Measurements from ENCODE around the gene GLG1. TPM values are rescaled to one million over a fixed set of nuclear protein-coding genes. Genes with fewer than 3 reads are reported as not detected.
"Not testable (repeated sequence)": the region's sequence is repeated elsewhere in the genome, so short reads cannot be mapped to it uniquely, and the experiment has no call there.

Gene GLG1
- total RNA-seq, 1 experiment from 2014 or later, result 65.2 TPM

DNA sequence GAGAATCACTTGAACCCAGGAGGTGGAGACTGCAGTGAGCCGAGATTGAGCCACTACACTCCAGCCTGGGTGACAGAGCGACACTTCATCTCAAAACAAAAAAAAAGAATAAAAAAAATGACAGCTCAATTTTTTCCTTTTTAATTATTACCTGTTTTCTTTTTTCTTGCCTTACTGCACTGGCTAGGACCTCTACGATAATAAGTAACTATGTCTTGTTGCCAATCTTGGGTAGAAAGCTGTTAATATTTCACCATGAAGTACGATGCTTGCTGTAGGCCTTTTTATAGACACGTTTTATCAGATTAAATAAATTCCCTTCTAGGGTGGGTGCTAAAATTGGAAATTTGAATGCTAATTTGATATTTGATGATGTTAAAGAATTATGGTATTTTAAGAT is 82.8 kb downstream of the GLG1 start:
- DNase-seq, result no peak
- Histone ChIP-seq H3K27me3 (ENCODE audit: low read length) (no peaks in the 10 kb centered on the region), H3K27ac (ENCODE audit: low read length) (no peak overlapping the region), H3K36me3 (ENCODE audit: insufficient read depth, low read length) (0 out of 2 replicates have a peak, but pooled peaks cover 3% of the 10 kb centered on the region), H3K79me2 (ENCODE audit: low read length) (peaks cover 38% of the 10 kb centered on the region), H3K4me3 (ENCODE audit: low read length) (no peak overlapping the region), H3K9ac (ENCODE audit: low read length) (no peak overlapping the region), H4K20me1 (ENCODE audit: insufficient read depth, low read depth, low read length) (no peaks in the 10 kb centered on the region), H2AFZ (ENCODE audit: low read length) (no peak overlapping the region), H3K9me3 (ENCODE audit: low read length) (no peaks in the 10 kb centered on the region), H3K9me2 (replicated peaks; ENCODE audit: insufficient read depth, low read length) (no peaks in the 10 kb centered on the region), H3K4me1 (ENCODE audit: low read length) (no peaks in the 10 kb centered on the region), H3K4me2 (ENCODE audit: low read depth, low read length, poor library complexity, severe bottlenecking) (no peak overlapping the region)

GRCh38 chr16:74523706-74524105 is 83.2 kb downstream of the GLG1 start:
- not testable (repeated sequence) for H2AFZ ChIP-seq (ENCODE audit: low read length); DNase-seq; H3K9me2 ChIP-seq (replicated peaks; ENCODE audit: insufficient read depth, low read length); H3K9ac ChIP-seq (ENCODE audit: low read length); H4K20me1 ChIP-seq (ENCODE audit: insufficient read depth, low read depth, low read length); H3K27me3 ChIP-seq (ENCODE audit: low read length); H3K27ac ChIP-seq (ENCODE audit: low read length); H3K4me1 ChIP-seq (ENCODE audit: low read length); H3K4me3 ChIP-seq (ENCODE audit: low read length); H3K9me3 ChIP-seq (ENCODE audit: low read length); H3K4me2 ChIP-seq (ENCODE audit: low read depth, low read length, poor library complexity, severe bottlenecking); H3K36me3 ChIP-seq (ENCODE audit: insufficient read depth, low read length)
- H3K79me2 ChIP-seq (ENCODE audit: low read length), result peaks cover 41% of the 10 kb centered on the region

DNA sequence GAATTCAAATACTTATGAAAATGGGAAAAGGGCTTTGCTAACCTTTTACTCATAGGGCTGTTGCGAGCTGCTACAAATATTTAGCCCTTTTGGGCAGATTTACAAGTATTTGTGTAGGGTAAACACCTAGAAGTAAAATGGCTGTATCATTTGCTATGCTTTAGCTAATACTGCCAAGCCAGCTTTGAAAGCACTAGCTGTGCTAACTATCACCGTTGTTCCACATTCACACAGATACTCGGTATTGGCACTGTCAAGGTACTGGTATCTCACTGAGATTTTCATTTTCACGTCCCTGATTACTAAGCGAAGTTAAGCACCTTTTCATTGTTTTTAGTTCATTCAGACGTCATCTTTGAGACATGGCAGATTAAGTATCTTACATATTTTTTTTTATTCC is 84.8 kb downstream of the GLG1 start:
- H3K9ac ChIP-seq (ENCODE audit: low read length), result no peak overlapping the region
- no peak overlapping the region for H3K4me2 ChIP-seq (ENCODE audit: low read depth, low read length, poor library complexity, severe bottlenecking)
- no peaks in the 10 kb centered on the region for H3K4me1 ChIP-seq (ENCODE audit: low read length)
- H3K36me3 ChIP-seq (ENCODE audit: insufficient read depth, low read length), result 0 out of 2 replicates have a peak, but pooled peaks cover 3% of the 10 kb centered on the region
- no peaks in the 10 kb centered on the region for H4K20me1 ChIP-seq (ENCODE audit: insufficient read depth, low read depth, low read length)
- H3K27me3 ChIP-seq (ENCODE audit: low read length), result no peaks in the 10 kb centered on the region
- H2AFZ ChIP-seq (ENCODE audit: low read length), result no peak overlapping the region
- no peak overlapping the region for H3K4me3 ChIP-seq (ENCODE audit: low read length)
- no peaks in the 10 kb centered on the region for H3K9me2 ChIP-seq (replicated peaks; ENCODE audit: insufficient read depth, low read length)
- H3K9me3 ChIP-seq (ENCODE audit: low read length), result no peaks in the 10 kb centered on the region
- no peak overlapping the region for H3K27ac ChIP-seq (ENCODE audit: low read length)
- no peak for DNase-seq
- peaks cover 55% of the 10 kb centered on the region for H3K79me2 ChIP-seq (ENCODE audit: low read length)

GRCh38 chr16:74521691-74522090 is 85.2 kb downstream of the GLG1 start:
- Histone ChIP-seq H3K4me3 (ENCODE audit: low read length) (no peak overlapping the region), H4K20me1 (ENCODE audit: insufficient read depth, low read depth, low read length) (no peaks in the 10 kb centered on the region), H3K9ac (ENCODE audit: low read length) (no peak overlapping the region), H3K79me2 (ENCODE audit: low read length) (peaks cover 58% of the 10 kb centered on the region), H3K27ac (ENCODE audit: low read length) (no peak overlapping the region), H3K4me1 (ENCODE audit: low read length) (no peaks in the 10 kb centered on the region), H2AFZ (ENCODE audit: low read length) (no peak overlapping the region), H3K9me3 (ENCODE audit: low read length) (no peaks in the 10 kb centered on the region), H3K4me2 (ENCODE audit: low read depth, low read length, poor library complexity, severe bottlenecking) (no peak overlapping the region), H3K27me3 (ENCODE audit: low read length) (no peaks in the 10 kb centered on the region), H3K9me2 (replicated peaks; ENCODE audit: insufficient read depth, low read length) (no peaks in the 10 kb centered on the region), H3K36me3 (ENCODE audit: insufficient read depth, low read length) (0 out of 2 replicates have a peak, but pooled peaks cover 3% of the 10 kb centered on the region)
- no peak for DNase-seq

DNA sequence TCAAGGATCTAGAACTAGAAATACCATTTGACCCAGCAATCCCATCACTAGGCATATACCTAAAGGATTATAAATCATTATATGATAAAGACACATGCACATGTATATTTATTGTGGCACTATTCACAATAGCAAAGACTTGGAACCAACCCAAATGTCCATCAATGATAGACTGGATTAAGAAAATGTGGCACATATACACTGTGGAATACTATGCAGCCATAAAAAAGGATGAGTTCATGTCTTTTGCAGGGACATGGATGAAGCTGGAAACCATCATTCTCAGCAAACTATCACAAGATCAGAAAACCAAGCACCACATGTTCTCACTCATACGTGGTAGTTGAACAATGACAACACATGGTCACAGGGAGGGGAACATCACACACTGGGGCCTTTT is 88.0 kb downstream of the GLG1 start:
- not testable (repeated sequence) for H3K4me2 ChIP-seq (ENCODE audit: low read depth, low read length, poor library complexity, severe bottlenecking); H4K20me1 ChIP-seq (ENCODE audit: insufficient read depth, low read depth, low read length); H3K9me2 ChIP-seq (replicated peaks; ENCODE audit: insufficient read depth, low read length); H3K9me3 ChIP-seq (ENCODE audit: low read length); H3K27me3 ChIP-seq (ENCODE audit: low read length); H3K27ac ChIP-seq (ENCODE audit: low read length); H2AFZ ChIP-seq (ENCODE audit: low read length); DNase-seq; H3K36me3 ChIP-seq (ENCODE audit: insufficient read depth, low read length); H3K9ac ChIP-seq (ENCODE audit: low read length); H3K4me3 ChIP-seq (ENCODE audit: low read length); H3K4me1 ChIP-seq (ENCODE audit: low read length)
- H3K79me2 ChIP-seq (ENCODE audit: low read length), result peaks cover 67% of the 10 kb centered on the region

- Histone ChIP-seq H3K27ac (ENCODE audit: low read length) (no peak overlapping the region), H3K9me3 (ENCODE audit: low read length) (no peaks in the 10 kb centered on the region), H3K4me1 (ENCODE audit: low read length) (peaks cover 2% of the 10 kb centered on the region), H3K27me3 (ENCODE audit: low read length) (no peaks in the 10 kb centered on the region), H3K9me2 (replicated peaks; ENCODE audit: insufficient read depth, low read length) (no peaks in the 10 kb centered on the region), H2AFZ (ENCODE audit: low read length) (no peak overlapping the region), H3K9ac (ENCODE audit: low read length) (no peak overlapping the region), H3K36me3 (ENCODE audit: insufficient read depth, low read length) (no peaks in the 10 kb centered on the region), H3K4me2 (ENCODE audit: low read depth, low read length, poor library complexity, severe bottlenecking) (no peak overlapping the region), H4K20me1 (ENCODE audit: insufficient read depth, low read depth, low read length) (no peaks in the 10 kb centered on the region), H3K4me3 (ENCODE audit: low read length) (no peak overlapping the region), H3K79me2 (ENCODE audit: low read length) (peaks cover 61% of the 10 kb centered on the region)
- no peak for DNase-seq
Measured at GRCh38 chr16:74511961-74512360, 95.0 kb downstream of the GLG1 start.

DNA sequence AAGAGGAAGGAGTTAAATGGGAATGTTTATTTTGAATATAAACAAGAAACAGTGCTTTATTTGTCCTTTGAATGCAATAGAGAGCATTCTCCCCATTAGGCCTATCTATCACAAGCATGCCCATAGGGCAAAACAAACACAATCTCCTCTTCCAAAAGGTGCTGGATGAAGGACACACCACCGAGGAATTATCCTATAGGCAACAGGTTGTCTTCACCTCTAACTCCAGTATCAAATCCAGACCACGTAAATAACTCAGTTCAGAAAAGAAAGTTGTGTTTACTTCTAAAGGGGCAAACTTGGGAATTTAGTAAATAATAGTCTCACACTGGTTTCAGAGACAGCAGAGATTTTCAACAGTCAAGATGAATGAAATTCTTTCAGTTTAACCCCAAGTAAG is 101.9 kb downstream of the GLG1 start:
- no peaks in the 10 kb centered on the region for H3K9me2 ChIP-seq (replicated peaks; ENCODE audit: insufficient read depth, low read length)
- no peak overlapping the region for H3K4me3 ChIP-seq (ENCODE audit: low read length)
- H3K4me2 ChIP-seq (ENCODE audit: low read depth, low read length, poor library complexity, severe bottlenecking), result no peak overlapping the region
- H3K27ac ChIP-seq (ENCODE audit: low read length), result no peak overlapping the region
- no peaks in the 10 kb centered on the region for H4K20me1 ChIP-seq (ENCODE audit: insufficient read depth, low read depth, low read length)
- H3K9ac ChIP-seq (ENCODE audit: low read length), result no peak overlapping the region
- no peaks in the 10 kb centered on the region for H3K27me3 ChIP-seq (ENCODE audit: low read length)
- H3K9me3 ChIP-seq (ENCODE audit: low read length), result no peaks in the 10 kb centered on the region
- DNase-seq, result no peak
- H3K4me1 ChIP-seq (ENCODE audit: low read length), result peaks cover 7% of the 10 kb centered on the region
- peaks cover 48% of the 10 kb centered on the region for H3K79me2 ChIP-seq (ENCODE audit: low read length)
- H3K36me3 ChIP-seq (ENCODE audit: insufficient read depth, low read length), result 0 out of 2 replicates have a peak, but pooled peaks cover 5% of the 10 kb centered on the region
- H2AFZ ChIP-seq (ENCODE audit: low read length), result no peak overlapping the region

GRCh38 chr16:74503412-74503811 is 103.5 kb downstream of the GLG1 start:
- Histone ChIP-seq H3K9me3 (ENCODE audit: low read length) (no peaks in the 10 kb centered on the region), H3K27ac (ENCODE audit: low read length) (no peak overlapping the region), H3K4me2 (ENCODE audit: low read depth, low read length, poor library complexity, severe bottlenecking) (no peak overlapping the region), H3K9ac (ENCODE audit: low read length) (no peak overlapping the region), H3K36me3 (ENCODE audit: insufficient read depth, low read length) (0 out of 2 replicates have a peak, but pooled peaks cover 5% of the 10 kb centered on the region), H2AFZ (ENCODE audit: low read length) (no peak overlapping the region), H3K9me2 (replicated peaks; ENCODE audit: insufficient read depth, low read length) (no peaks in the 10 kb centered on the region), H3K27me3 (ENCODE audit: low read length) (no peaks in the 10 kb centered on the region), H4K20me1 (ENCODE audit: insufficient read depth, low read depth, low read length) (no peaks in the 10 kb centered on the region), H3K4me1 (ENCODE audit: low read length) (peaks cover 7% of the 10 kb centered on the region), H3K79me2 (ENCODE audit: low read length) (peaks cover 51% of the 10 kb centered on the region), H3K4me3 (ENCODE audit: low read length) (no peak overlapping the region)
- no peak for DNase-seq
